Esophagus muscularis mucosa (tissue), 4 donors: ENCODE data around the gene RHOD. TPM values are rescaled to one million over a fixed set of nuclear protein-coding genes. Genes with fewer than 3 reads are reported as not detected.

ENCODE experiments used
- DNase-seq: peaks from one replicate; pipeline ENCODE4 v3.0.0-alpha.2; 2017; ENCODE audit errors: extremely low spot score
- H3K27ac ChIP-seq, 4 donors: fragments of 200-600 bp; sonication (generic); replicated peaks in 1 of 4; 1 replicate in 3 of 4; 2 replicates in 1 of 4; pipeline ENCODE4 v1.5.1; 2016 to 2019; ENCODE audit warnings: mild to moderate bottlenecking in 1 of 4
- H3K27me3 ChIP-seq, 4 donors: fragments of 200-600 bp; sonication (generic); one replicate each; pipeline versions ENCODE4 v1.5.1 to v1.6.0; 2016 to 2019
- H3K36me3 ChIP-seq, 4 donors: fragments of 200-600 bp; sonication (generic); one replicate each; pipeline ENCODE4 v1.5.1; 2016 to 2019
- H3K4me1 ChIP-seq, 4 donors: fragments of 200-600 bp; sonication (generic); one replicate each; pipeline ENCODE4 v1.5.1; 2016 to 2019
- H3K4me3 ChIP-seq, 4 donors: fragments of 200-600 bp; sonication (generic); 1 replicate in 2 of 4; 2 replicates in 2 of 4; pipeline ENCODE4 v1.5.1; 2016 to 2019; ENCODE audit warnings: mild to moderate bottlenecking in 4 of 4, moderate library complexity in 1 of 4
- H3K9me3 ChIP-seq, 4 donors: fragments of 200-600 bp; sonication (generic); 1 replicate in 3 of 4; 2 replicates in 1 of 4; pipeline ENCODE4 v1.5.1; 2016 to 2019
- EP300 ChIP-seq: sonication (generic); formaldehyde crosslinking; IDR thresholded peaks from one replicate; pipeline ENCODE4 v1.6.1; 2017; ENCODE audit warnings: antibody characterized with exemption
- POLR2A ChIP-seq: fragments of 450-650 bp; IDR thresholded peaks from one replicate; pipeline ENCODE4 v1.6.1; 2017; ENCODE audit warnings: antibody characterized with exemption, moderate library complexity, mild to moderate bottlenecking, low read depth
- POLR2AphosphoS5 ChIP-seq, 2 donors: sonication (generic); formaldehyde crosslinking; IDR thresholded peaks; one replicate each; pipeline ENCODE4 v1.6.1; 2017; ENCODE audit warnings: antibody characterized with exemption in 2 of 2
- WGBS: methylation state at CpG from one replicate; pipeline ENCODE4 v1.1.5; 2018; 5-methylcytosine and 5-hydroxymethylcytosine counted together
- intact Hi-C: fragments of 100-400 bp; cut with DNase I; formaldehyde crosslinking; loops from one replicate; pipeline ENCODE4 v1.15.1; 2023
- total RNA-seq, 4 donors: library from RNA; depleted of rRNA; stranded (reverse); fragments of >200 nt; gene quantifications; one replicate each; pipeline versions ENCODE4 v1.1.0 to v1.2.1, GENCODE V29; 2016
- TF ChIP-seq, protein P1 (sequence below), 3 experiments: fragments of 200-600 bp in 2 of 3; fragments of 450-650 bp in 1 of 3; sonication (generic) in 2 of 3; IDR thresholded peaks; one replicate each; pipeline ENCODE4 v1.5.1; 2017 to 2019; ENCODE audit warnings: antibody characterized with exemption in 3 of 3, mild to moderate bottlenecking in 2 of 3, moderate library complexity in 1 of 3

RHOD gene
- total RNA-seq, 4 donors from 2014 or later: 14.4 to 34.7 (median 20.4) TPM

DNA sequence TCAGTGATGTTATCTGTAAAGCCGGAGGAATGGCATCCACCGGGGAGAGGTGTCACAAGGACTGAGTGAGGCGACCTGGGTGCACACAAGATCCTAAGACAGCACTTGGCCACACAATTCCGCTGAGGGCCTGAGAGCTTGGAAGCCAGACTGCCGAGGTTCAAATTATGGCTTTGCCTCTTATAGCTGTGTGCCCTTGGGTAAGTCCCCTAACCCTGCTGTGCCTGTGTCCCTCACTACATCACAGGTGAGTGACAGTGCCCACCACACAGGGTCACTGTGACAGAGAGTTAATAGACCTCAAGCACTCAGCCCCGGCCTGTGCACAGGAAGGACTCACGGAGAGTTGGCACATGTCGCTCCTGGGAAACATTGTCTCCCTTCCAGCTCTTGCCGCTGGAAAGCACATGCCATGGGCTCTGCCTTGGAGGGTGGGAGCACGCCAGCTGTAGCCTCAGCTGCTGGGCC lies 592 bp downstream of the RHOD start:
- Histone ChIP-seq H3K4me3 (peak overlapping the region; percentile 67 to 80 (median 73)), H3K27me3 (no peaks in the 10 kb centered on the region), H3K9me3 (no peaks in the 10 kb centered on the region), H3K36me3 (no peaks in the 10 kb centered on the region), H3K27ac (peak overlapping the region; percentile 66 to 76 (median 74)), H3K4me1 (peaks cover 22 to 28% (median 27%) of the 10 kb centered on the region in 4 donors)
- WGBS: 60% methylated on average over 10 of the region's 10 CpGs
- no peak for DNase-seq
- TF ChIP-seq POLR2AphosphoS5 (IDR thresholded peaks at IDR 0.05) (no peak), EP300 (no peak), POLR2A (no peak)
- TF ChIP-seq, protein P1, sequence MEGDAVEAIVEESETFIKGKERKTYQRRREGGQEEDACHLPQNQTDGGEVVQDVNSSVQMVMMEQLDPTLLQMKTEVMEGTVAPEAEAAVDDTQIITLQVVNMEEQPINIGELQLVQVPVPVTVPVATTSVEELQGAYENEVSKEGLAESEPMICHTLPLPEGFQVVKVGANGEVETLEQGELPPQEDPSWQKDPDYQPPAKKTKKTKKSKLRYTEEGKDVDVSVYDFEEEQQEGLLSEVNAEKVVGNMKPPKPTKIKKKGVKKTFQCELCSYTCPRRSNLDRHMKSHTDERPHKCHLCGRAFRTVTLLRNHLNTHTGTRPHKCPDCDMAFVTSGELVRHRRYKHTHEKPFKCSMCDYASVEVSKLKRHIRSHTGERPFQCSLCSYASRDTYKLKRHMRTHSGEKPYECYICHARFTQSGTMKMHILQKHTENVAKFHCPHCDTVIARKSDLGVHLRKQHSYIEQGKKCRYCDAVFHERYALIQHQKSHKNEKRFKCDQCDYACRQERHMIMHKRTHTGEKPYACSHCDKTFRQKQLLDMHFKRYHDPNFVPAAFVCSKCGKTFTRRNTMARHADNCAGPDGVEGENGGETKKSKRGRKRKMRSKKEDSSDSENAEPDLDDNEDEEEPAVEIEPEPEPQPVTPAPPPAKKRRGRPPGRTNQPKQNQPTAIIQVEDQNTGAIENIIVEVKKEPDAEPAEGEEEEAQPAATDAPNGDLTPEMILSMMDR (IDR thresholded peaks at IDR 0.05): no peak
- intact Hi-C loops: no loop called here

DNA sequence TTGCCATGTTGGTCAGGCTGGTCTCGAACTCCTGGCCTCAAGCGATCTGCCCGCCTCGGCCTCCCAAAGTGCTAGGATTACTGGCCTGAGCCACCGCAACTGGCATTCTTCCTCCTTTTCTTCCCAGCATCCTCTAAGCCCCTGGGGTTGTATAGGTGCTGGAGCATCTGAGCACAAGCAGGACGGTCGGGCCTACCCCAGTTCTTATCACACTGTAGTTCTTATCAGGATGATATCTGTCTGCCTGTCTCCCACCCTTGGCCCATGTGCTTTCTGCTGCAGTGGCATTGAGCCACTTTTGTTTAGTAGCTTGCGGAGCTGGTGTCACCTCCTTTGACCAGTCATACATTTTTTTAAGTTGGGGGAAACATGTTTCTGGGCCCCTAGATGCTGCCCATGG lies 1.9 kb downstream of the RHOD start:
- Histone ChIP-seq H3K36me3 (no peaks in the 10 kb centered on the region), H3K9me3 (no peaks in the 10 kb centered on the region), H3K27me3 (no peaks in the 10 kb centered on the region), H3K4me1 (peaks cover 22 to 28% (median 27%) of the 10 kb centered on the region in 4 donors), H3K4me3 (no peak overlapping the region), H3K27ac (no peak overlapping the region)
- WGBS: 88% methylated on average over 8 of the region's 8 CpGs
- TF ChIP-seq POLR2A: no peak
- TF ChIP-seq EP300: no peak
- TF ChIP-seq, protein P1 (IDR thresholded peaks at IDR 0.05): no peak
- TF ChIP-seq POLR2AphosphoS5 (IDR thresholded peaks at IDR 0.05): no peak
- intact Hi-C loops: no loop called here
- no peak for DNase-seq

DNA sequence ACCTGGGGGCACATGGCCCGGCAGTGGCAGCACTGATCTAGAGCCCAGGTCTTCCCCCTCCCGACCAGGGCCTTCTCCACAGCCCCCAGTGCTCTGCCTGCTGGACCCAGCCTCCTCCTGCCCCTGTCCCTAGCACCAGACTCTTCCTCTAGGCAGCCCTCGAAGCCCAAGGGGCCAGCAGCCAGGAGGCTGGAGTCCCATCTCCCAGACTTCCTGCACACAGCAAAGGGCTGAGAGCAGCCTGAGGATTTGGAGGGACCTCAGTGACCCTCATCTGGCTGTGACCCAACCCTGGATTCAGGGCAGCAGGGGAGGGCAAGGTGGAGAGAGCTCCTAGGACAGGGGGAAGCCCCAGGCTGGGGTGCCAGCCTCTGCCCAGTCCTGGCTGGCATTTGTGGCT lies 3.0 kb downstream of the RHOD start:
- Histone ChIP-seq H3K36me3 (no peaks in the 10 kb centered on the region), H3K4me1 (peaks cover 22 to 28% (median 27%) of the 10 kb centered on the region in 4 donors), H3K4me3 (no peak overlapping the region), H3K9me3 (no peaks in the 10 kb centered on the region), H3K27me3 (no peaks in the 10 kb centered on the region), H3K27ac (no peak overlapping the region)
- TF ChIP-seq, protein P1 (IDR thresholded peaks at IDR 0.05): no peak
- TF ChIP-seq POLR2A (no peak), EP300 (no peak), POLR2AphosphoS5 (IDR thresholded peaks at IDR 0.05) (no peak)
- intact Hi-C loops: no loop called here
- 79% methylated on average over 3 of the region's 3 CpGs for WGBS
- DNase-seq: no peak

DNA sequence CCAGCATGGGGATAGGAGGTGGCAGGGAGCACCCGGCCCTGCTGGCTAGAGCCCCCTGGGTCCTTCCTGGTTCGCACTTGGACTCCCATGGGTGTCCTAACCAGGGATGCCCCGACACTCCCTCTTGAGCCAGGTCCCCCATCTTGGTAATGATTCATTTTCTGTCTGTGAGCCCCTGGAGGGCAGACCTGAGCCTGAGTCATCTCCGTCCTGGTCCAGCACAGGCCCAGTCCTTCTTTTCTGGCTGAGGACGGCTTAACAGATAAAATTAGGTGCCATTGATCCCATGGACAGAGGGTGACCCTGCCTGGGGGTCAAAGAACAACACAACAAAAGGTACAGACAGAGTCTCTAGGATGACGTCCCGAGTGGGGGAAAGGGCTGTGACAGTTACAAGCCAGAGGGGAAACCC lies 3.5 kb downstream of the RHOD start:
- intact Hi-C loops: no loop called here
- no peak for TF ChIP-seq POLR2A

DNA sequence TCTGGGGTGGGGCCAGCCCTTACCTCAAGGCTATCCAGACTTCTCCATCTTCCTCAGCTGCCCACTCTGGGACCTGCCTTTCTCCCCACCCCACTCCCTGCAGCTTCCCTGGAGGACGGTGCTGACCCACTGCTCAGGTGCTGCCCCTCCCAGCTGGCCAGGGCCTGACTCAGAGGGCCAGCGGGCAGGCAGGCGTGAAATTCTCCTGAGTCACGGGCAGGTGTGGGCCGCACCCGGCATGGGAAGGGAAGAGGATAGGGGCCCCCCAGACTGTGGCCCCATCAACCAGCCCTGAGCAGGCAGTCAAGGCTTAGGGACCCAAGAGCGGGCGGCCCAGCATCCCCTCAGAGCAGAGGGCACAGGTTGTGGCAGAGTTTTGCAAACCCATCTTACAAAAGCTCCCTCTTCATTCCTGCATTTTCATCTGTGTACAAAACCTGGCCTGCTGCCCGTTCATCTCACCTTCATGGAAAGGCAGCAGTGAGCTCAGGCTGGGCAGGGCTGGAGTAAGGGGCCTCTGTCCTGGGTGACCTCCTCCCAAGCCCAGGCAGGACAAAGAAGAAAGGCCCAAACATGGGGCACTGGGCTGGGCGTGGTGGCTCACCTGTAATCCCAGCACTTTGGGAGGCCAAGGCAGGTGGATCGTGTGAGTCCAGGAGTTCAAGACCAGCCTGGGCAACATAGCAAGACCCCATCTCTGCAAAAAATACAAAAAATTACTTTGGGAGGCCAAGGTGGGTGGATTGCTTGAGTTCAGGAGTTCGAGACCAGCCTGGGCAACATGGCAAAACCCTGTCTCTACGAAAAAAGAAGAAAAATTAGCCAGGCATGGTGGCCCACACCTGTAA lies 6.1 kb downstream of the RHOD start:
- H3K4me1 ChIP-seq: peaks cover 0 to 6% (median 2%) of the 10 kb centered on the region in 4 donors
- TF ChIP-seq EP300 (no peak), POLR2AphosphoS5 (IDR thresholded peaks at IDR 0.05) (no peak), POLR2A (no peak)
- TF ChIP-seq, protein P1 (IDR thresholded peaks at IDR 0.05): no peak
- peaks cover 0 to 9% (median 0%) of the 10 kb centered on the region in 4 donors for H3K36me3 ChIP-seq
- H3K27ac ChIP-seq: no peak overlapping the region
- no peak for DNase-seq
- no peaks in the 10 kb centered on the region for H3K9me3 ChIP-seq
- no peak overlapping the region for H3K4me3 ChIP-seq
- intact Hi-C loops: no loop called here
- WGBS: 89% methylated on average over 12 of the region's 13 CpGs
- no peaks in the 10 kb centered on the region for H3K27me3 ChIP-seq

More for the DNA sequence above, 3.5 kb downstream of the RHOD start:
- no peaks in the 10 kb centered on the region for H3K36me3 ChIP-seq
- H3K4me1 ChIP-seq: peaks cover 23 to 28% (median 27%) of the 10 kb centered on the region in 4 donors
- no peak overlapping the region for H3K27ac ChIP-seq
- H3K27me3 ChIP-seq: no peaks in the 10 kb centered on the region
- no peaks in the 10 kb centered on the region for H3K9me3 ChIP-seq
- no peak overlapping the region for H3K4me3 ChIP-seq
- DNase-seq: no peak
- WGBS: 98% methylated on average over 6 of the region's 7 CpGs
